Hippocampal formation (tissue), 2 donors: Measurements from ENCODE around the gene ITGB6.

Source experiments
- DNase-seq, 2 donors: peaks; one replicate each; lab custom pipeline; 2025; lab: John Stamatoyannopoulos, UW

Gene ITGB6

GRCh38 chr2:160199683-160200389 is at the start of gene ITGB6:
ITGB6 (minus strand) TSS chr2:160200272; CDS start chr2:160200063, 209 bp downstream.
- no peak for DNase-seq

DNA sequence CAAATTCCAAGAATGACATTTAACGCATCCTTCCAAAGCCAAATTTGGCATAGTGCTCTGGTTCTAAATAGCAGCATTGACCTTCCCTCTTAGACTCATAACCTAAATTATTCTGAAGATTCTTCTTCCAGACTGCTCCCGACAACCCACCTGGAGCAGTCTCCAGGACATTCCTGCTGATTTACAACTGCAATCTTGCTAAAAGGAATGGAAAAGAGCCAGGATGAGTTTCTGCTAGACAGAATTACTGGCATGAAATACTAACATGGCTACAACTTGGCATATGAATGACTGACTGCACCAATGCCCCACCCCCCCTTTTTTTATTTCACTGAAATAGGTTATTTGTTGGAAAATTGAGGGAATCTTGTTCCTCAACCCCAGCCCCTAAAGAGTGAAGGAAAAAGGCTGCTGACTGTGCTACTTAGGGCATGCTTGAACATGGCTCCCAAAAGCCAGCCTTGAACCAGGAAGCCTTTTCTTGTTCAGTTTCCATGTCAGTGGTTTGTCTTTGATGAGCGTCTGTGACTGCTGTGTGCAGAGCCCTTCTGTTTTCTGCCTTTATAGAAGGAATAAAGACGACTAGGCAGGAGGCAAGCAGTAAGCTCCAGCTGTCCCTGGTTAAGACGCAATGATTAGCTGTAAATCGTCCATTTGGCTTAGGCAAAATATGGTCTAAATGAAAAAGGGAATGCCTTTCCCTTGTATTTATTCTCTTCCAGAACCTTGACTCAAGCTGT is 47.4 kb upstream of the ITGB6 start:
- no peak for DNase-seq

GRCh38 chr2:160246356-160246755 is 46.3 kb upstream of the ITGB6 start:
- no peak for DNase-seq

- no peak for DNase-seq
Measured at GRCh38 chr2:160245614-160246155, 45.6 kb upstream of the ITGB6 start.

- no peak for DNase-seq
Measured at GRCh38 chr2:160242893-160243564, 43.0 kb upstream of the ITGB6 start.

DNA sequence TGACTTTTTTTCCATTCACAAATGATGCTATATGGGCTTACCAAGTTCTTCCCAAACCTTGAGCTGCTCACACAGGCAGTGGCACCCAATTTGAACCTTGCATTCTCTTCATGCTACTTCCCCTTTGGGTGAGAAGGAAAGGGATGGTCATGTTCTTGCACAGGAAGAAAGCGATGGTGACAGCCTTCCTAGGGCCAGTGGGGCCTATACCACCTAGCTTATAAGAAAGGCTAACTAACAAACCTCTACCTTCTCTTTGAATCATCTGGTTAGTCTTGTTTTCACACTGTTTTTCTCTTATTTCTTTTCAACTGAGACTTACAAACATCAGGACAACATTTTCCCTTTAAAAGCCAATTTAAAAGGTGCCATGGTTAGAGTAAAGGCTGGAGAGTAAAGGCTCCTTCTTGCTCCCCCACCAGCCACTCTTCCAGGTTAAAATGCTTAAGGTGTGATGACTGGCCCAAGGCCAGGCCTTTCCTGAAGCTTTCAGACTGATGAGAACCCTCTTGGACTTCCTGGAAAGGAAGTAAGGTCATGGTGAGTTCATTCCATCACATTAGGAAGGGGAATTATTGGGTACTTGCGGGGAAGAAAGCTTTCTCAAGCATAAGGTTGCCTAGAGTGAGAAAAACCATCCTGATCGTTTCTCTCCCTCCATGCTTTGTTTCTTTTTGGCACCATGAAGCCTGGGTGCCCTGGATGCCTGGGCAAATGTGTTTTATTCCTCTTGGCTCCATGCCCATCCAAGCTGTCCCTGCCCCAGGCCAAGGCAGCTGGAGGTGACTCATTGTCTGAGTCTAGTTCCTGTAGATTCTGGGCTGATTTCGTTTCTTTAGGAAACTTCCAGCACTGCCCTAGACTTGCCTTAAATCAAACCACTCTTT is 41.4 kb upstream of the ITGB6 start:
- no peak for DNase-seq

DNA sequence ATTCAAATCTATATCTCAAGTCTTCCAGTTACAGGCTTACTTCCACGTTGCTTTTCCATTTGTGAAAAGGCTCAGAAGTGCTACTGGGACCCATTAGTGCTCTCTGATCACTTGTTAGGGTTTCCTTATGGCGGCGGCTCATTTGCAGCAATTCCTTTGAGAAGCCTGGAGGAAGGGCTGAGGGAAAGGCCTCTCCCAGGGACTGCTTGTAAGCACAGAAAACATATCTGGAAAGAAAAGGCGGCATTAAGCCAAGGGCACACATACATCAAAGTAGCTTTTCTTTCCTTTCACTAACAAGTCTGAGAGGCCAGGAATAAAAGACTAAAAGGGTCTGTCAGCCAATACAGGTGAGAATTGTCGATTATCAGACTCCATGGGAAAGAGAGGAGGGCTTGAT is 39.4 kb upstream of the ITGB6 start:
- no peak for DNase-seq

GRCh38 chr2:160238392-160238791 is 38.3 kb upstream of the ITGB6 start:
- no peak for DNase-seq

DNA sequence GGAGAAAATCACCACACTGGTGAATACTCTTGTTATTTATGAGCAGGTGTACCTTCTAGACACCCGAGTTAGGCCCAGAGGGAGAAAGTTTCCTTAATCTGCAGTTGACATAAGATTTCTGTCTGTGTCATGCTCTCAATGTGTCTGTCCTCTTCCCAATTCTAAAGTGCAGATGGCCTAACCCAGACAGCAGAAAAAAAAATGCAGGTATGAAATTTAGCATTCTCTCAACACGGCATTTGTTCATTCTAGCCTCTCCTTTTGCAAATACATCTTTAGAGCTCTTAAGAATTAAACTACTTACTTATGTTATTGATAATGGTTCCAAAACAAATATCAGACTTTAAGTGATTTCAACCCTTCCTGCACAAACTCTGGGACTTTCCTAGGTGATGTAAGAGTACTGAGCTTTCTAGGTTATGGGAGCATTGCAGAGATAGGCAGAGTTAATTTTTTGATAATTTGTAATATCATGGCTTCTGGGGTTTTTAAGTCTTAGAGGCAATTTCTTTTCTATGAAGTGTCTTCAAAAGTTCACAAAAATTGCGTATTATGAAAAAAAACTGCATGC is 32.9 kb upstream of the ITGB6 start:
- DNase-seq = no peak

GRCh38 chr2:160229591-160229990 is 29.5 kb upstream of the ITGB6 start:
- DNase-seq = no peak

- no peak for DNase-seq
Measured at GRCh38 chr2:160228141-160228917, 28.3 kb upstream of the ITGB6 start.

DNA sequence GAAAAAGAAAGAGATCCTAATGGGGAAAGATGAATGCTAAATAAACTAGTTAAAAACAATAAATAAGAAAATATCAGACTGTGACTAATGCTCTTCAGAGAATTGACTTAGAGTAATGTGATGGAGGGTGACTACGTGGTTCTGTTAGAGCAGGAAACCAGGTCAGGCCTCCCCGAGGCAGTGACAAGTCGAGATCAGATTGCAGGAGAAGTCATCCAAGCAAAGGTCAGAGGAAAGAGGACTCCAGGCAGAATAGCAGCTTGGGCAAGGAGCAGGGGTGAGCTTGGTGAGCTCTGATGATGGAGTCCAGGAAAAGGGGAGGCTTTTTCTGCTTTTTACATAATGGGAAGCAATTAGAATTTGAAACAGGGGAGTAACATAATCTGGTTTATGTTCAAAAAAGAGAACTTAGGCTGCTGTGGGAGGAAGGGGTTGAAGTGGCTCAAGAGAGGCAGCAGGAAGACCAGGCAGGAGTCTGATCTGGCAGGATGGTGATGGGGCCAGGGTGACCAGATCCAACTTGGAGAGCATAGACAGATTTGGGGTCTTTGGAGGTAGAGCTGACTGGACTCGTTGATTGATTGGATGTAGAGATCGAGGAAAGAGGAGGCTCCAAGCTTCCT is 27.3 kb upstream of the ITGB6 start:
- no peak for DNase-seq

GRCh38 chr2:160226367-160226766 is 26.3 kb upstream of the ITGB6 start:
- no peak for DNase-seq

DNA sequence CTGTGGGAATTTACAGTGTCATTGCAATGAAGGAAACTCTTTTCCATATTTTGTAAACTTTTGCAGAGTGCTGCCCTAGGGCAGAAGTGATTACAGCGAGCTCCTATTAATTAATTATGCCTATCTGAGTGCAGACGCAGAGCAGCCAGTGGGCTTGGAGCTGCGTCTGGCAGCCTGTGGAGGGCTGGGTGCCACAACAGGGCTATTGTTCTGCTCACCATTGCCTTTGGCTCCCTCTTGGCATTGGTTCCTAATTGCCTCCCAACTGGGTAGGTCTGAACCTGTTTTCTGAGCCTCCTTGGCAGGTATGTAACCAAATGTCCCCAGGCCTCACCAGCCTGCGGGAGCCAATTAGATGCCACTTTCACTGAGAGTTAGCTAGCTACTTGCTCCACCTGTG is 25.6 kb upstream of the ITGB6 start:
- DNase-seq = no peak

DNA sequence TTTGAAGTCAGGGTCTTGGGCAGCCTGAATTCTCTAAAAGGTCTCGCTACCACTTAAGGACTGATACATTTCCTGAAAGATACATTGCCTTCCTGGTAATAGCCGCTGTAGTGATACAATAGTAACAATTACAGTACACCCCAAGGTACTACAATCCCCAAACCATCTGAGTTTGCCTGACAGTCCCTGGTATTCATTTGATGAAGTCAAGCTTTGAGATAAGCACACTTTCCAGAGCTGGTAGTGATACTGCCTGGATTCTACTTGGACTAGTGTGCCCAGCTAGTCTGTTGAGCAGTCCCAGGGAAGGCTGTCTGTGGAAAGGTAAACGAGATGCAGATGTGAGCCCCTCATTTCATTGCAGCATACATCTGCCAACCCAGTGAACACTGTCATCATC is 24.4 kb upstream of the ITGB6 start:
- DNase-seq = no peak

GRCh38 chr2:160224060-160224459 is 24.0 kb upstream of the ITGB6 start:
- no peak for DNase-seq

- no peak for DNase-seq
Measured at GRCh38 chr2:160223560-160223959, 23.5 kb upstream of the ITGB6 start.

- no peak for DNase-seq
Measured at GRCh38 chr2:160222546-160223283, 22.6 kb upstream of the ITGB6 start.
